B cell (primary cell): Measurements from ENCODE around the gene PAGE4.

Source experiments
- CTCF ChIP-seq: fragments of 200-600 bp; IDR thresholded peaks from one replicate; pipeline ENCODE4 v1.8.0; 2022; ENCODE audit warnings: antibody characterized with exemption, mild to moderate bottlenecking
- EZH2 ChIP-seq: IDR thresholded peaks from 2 replicates; pipeline ENCODE4 v1.6.1; 2012; ENCODE audit warnings: borderline replicate concordance, low read depth, mild to moderate bottlenecking, moderate library complexity, low read length; ENCODE audit not compliant: insufficient read depth, poor library complexity, severe bottlenecking

GRCh38 chrX:49858341-49858740 is 29.2 kb downstream of the PAGE4 start:
- TF ChIP-seq CTCF = no peak
- no peak for TF ChIP-seq EZH2
